GM23338 (cell line): ENCODE data around the gene THOC7. TPM values are rescaled to one million over a fixed set of nuclear protein-coding genes. Genes with fewer than 3 reads are reported as not detected.

Experiments used
- ATAC-seq: fragments of 200-7000 bp; cut with Tn5 transposase; 3 replicates; pipeline ENCODE4 v1.9.1; 2020
- DNase-seq: peaks from one replicate; pipeline ENCODE4 v3.0.0-alpha.2; 2015; ENCODE audit warnings: low spot score
- H2AFZ ChIP-seq: fragments of 200-600 bp; sonication (generic); 2 replicates; pipeline ENCODE4 v1.8.0; 2016; ENCODE audit warnings: antibody characterized with exemption, mild to moderate bottlenecking, moderate library complexity
- H3F3A ChIP-seq: fragments of 200-600 bp; sonication (generic); replicated peaks from 2 replicates; pipeline ENCODE4 v1.8.0; 2017; ENCODE audit warnings: antibody characterized with exemption, mixed run types, low read depth
- H3K27ac ChIP-seq: fragments of 200-600 bp; sonication (generic); 2 replicates; pipeline ENCODE4 v1.6.1; 2016; ENCODE audit warnings: low read depth
- H3K27me3 ChIP-seq: fragments of 200-600 bp; sonication (generic); 2 replicates; pipeline ENCODE4 v1.8.0; 2016; ENCODE audit warnings: mild to moderate bottlenecking, mixed run types, moderate library complexity; ENCODE audit not compliant: insufficient read depth
- H3K36me3 ChIP-seq: fragments of 200-600 bp; sonication (generic); 2 replicates; pipeline ENCODE4 v1.8.0; 2016; ENCODE audit warnings: mild to moderate bottlenecking; ENCODE audit not compliant: insufficient read depth
- H3K4me1 ChIP-seq: fragments of 200-600 bp; sonication (generic); 2 replicates; pipeline ENCODE4 v1.8.0; 2016; ENCODE audit warnings: mild to moderate bottlenecking, moderate library complexity; ENCODE audit not compliant: insufficient read depth
- H3K4me2 ChIP-seq: fragments of 200-600 bp; sonication (generic); 2 replicates; pipeline ENCODE4 v1.7.1; 2017; ENCODE audit warnings: mixed run types
- H3K4me3 ChIP-seq: fragments of 200-600 bp; sonication (generic); 2 replicates; pipeline ENCODE4 v1.6.1; 2016; ENCODE audit warnings: mixed run types
- H3K79me2 ChIP-seq: fragments of 200-600 bp; sonication (generic); replicated peaks from 2 replicates; pipeline ENCODE4 v1.8.0; 2017; ENCODE audit warnings: mild to moderate bottlenecking; ENCODE audit not compliant: insufficient read depth
- H3K9me2 ChIP-seq: fragments of 200-600 bp; sonication (generic); 2 replicates; pipeline ENCODE4 v1.8.0; 2017; ENCODE audit not compliant: insufficient read depth
- H4K20me1 ChIP-seq: fragments of 200-600 bp; sonication (generic); replicated peaks from 2 replicates; pipeline ENCODE4 v1.8.0; 2017; ENCODE audit warnings: mild to moderate bottlenecking; ENCODE audit not compliant: insufficient read depth
- H3K27ac Mint-ChIP-seq: 2 replicates; pipeline ENCODE4 v1.8.0; 2020; ENCODE audit warnings: inconsistent platforms, mild to moderate bottlenecking, moderate library complexity, mixed read lengths
- H3K27me3 Mint-ChIP-seq: 3 replicates; pipeline ENCODE4 v1.8.0; 2022; ENCODE audit warnings: low read depth, mild to moderate bottlenecking, moderate library complexity, mixed read lengths, inconsistent platforms; ENCODE audit not compliant: insufficient read depth, poor library complexity
- H3K36me3 Mint-ChIP-seq: 3 replicates; pipeline ENCODE4 v1.8.0; 2021; ENCODE audit warnings: low read depth, mild to moderate bottlenecking, inconsistent platforms, moderate library complexity, mixed read lengths
- H3K4me1 Mint-ChIP-seq: 3 replicates; pipeline ENCODE4 v1.8.0; 2020; ENCODE audit warnings: mild to moderate bottlenecking, inconsistent platforms, mixed read lengths
- H3K4me3 Mint-ChIP-seq: 3 replicates; pipeline ENCODE4 v1.8.0; 2021; ENCODE audit warnings: moderate library complexity, mild to moderate bottlenecking, inconsistent platforms, mixed read lengths
- H3K9me3 Mint-ChIP-seq: 3 replicates; pipeline ENCODE4 v1.8.0; 2020; ENCODE audit warnings: moderate library complexity, mild to moderate bottlenecking, inconsistent platforms, mixed read lengths
- CREB1 ChIP-seq: fragments of 250-450 bp; sonication (Bioruptor Pico); IDR thresholded peaks from 2 replicates; pipeline ENCODE4 v1.5.0; 2020; ENCODE audit warnings: low read depth, mild to moderate bottlenecking, moderate library complexity
- CTCF ChIP-seq, 2 experiments: fragments of 200-600 bp in 1 of 2; sonication (generic) in 1 of 2; conservative IDR thresholded peaks; 2 replicates each; pipeline versions ENCODE4 v1.5.1 to v1.6.1; 2016 to 2017; ENCODE audit warnings: antibody characterized with exemption in 2 of 2, low read depth in 2 of 2, mild to moderate bottlenecking in 2 of 2, moderate library complexity in 1 of 2
- ETS1 ChIP-seq: IDR thresholded peaks from 2 replicates; pipeline ENCODE4 v1.6.1; 2016; ENCODE audit warnings: antibody characterized with exemption
- EZH2 ChIP-seq: fragments of 200-600 bp; sonication (generic); IDR thresholded peaks from one replicate; pipeline ENCODE4 v1.8.0; 2017; ENCODE audit warnings: antibody characterized with exemption, mild to moderate bottlenecking, low read depth; ENCODE audit not compliant: unreplicated experiment
- EZH2phosphoT487 ChIP-seq: fragments of 200-600 bp; sonication (generic); IDR thresholded peaks from one replicate; pipeline ENCODE4 v1.8.1; 2018; ENCODE audit warnings: antibody characterized with exemption; ENCODE audit not compliant: unreplicated experiment
- JUNB ChIP-seq: IDR thresholded peaks from one replicate; pipeline ENCODE4 v1.6.1; 2016; ENCODE audit warnings: antibody characterized with exemption; ENCODE audit not compliant: unreplicated experiment
- NANOG ChIP-seq: IDR thresholded peaks from 2 replicates; pipeline ENCODE4 v1.6.1; 2016; ENCODE audit warnings: antibody characterized with exemption, borderline replicate concordance
- POLR2AphosphoS5 ChIP-seq: IDR thresholded peaks from 2 replicates; pipeline ENCODE4 v1.6.1; 2016; ENCODE audit warnings: antibody characterized with exemption, low read depth
- REST ChIP-seq: IDR thresholded peaks from one replicate; pipeline ENCODE4 v1.6.1; 2018; ENCODE audit warnings: antibody characterized with exemption; ENCODE audit not compliant: unreplicated experiment
- STAT1 ChIP-seq: IDR thresholded peaks from one replicate; pipeline ENCODE4 v1.6.1; 2016; ENCODE audit warnings: antibody characterized with exemption; ENCODE audit not compliant: unreplicated experiment
- ZNF114 ChIP-seq: fragments of 250-450 bp; sonication (Bioruptor Pico); IDR thresholded peaks from 2 replicates; pipeline ENCODE4 v1.5.0; 2020; ENCODE audit warnings: mild to moderate bottlenecking, moderate library complexity
- ZNF331 ChIP-seq: fragments of 250-450 bp; sonication (Bioruptor Pico); IDR thresholded peaks from 2 replicates; pipeline ENCODE4 v1.5.0; 2020; ENCODE audit warnings: low read depth, mild to moderate bottlenecking, moderate library complexity
- ZNF462 ChIP-seq: fragments of 250-450 bp; sonication (Bioruptor Pico); IDR thresholded peaks from 2 replicates; pipeline ENCODE4 v1.5.0; 2020; ENCODE audit warnings: mild to moderate bottlenecking, moderate library complexity
- polyA plus RNA-seq: library from polyadenylated mRNA; unstranded; fragments of >200 nt; fragmentation: Nextera tagmentation; extraction: Ambion mirVana; gene quantifications from 2 replicates; pipeline ENCODE4 v1.2.1, GENCODE V29; 2016
- total RNA-seq: library from RNA; depleted of rRNA; stranded (reverse); fragments of >200 nt; shearing (Covaris generic); gene quantifications from 2 replicates; pipeline ENCODE4 v1.2.3, GENCODE V29; 2014

The THOC7 gene
- total and polyA plus RNA-seq, 2 experiments from 2014 or later: 53.9 to 166 TPM

- H3K4me2 ChIP-seq: no peak overlapping the region
- H3K27me3 ChIP-seq: no peaks in the 10 kb centered on the region
- H4K20me1 ChIP-seq: peaks cover 10% of the 10 kb centered on the region
- no peaks in the 10 kb centered on the region for H3F3A ChIP-seq
- Mint-ChIP-seq H3K9me3 (no peaks in the 10 kb centered on the region), H3K36me3 (no peaks in the 10 kb centered on the region), H3K4me1 (peaks cover 30% of the 10 kb centered on the region), H3K4me3 (no peak overlapping the region), H3K27ac (no peak overlapping the region), H3K27me3 (no peaks in the 10 kb centered on the region)
- TF ChIP-seq EZH2phosphoT487 (no peak), JUNB (no peak), CTCF (conservative IDR thresholded peaks at IDR 0.05; ENCODE audit: low read depth in 2 of 2) (no peak), CREB1 (CRISPR knock-in tag) (no peak), REST (no peak), NANOG (no peak), STAT1 (no peak), ZNF114 (CRISPR knock-in tag) (no peak), ZNF331 (CRISPR knock-in tag) (no peak), ZNF462 (CRISPR knock-in tag) (no peak), ETS1 (no peak), EZH2 (no peak), POLR2AphosphoS5 (no peak)
- peaks cover 8% of the 10 kb centered on the region for H3K4me1 ChIP-seq
- H3K9me2 ChIP-seq: no peaks in the 10 kb centered on the region
- no peak for ATAC-seq
- DNase-seq: no peak
- H3K27ac ChIP-seq: no peak overlapping the region
- H3K79me2 ChIP-seq: peaks cover 31% of the 10 kb centered on the region
- no peak overlapping the region for H2AFZ ChIP-seq
- no peaks in the 10 kb centered on the region for H3K36me3 ChIP-seq
- H3K4me3 ChIP-seq: no peak overlapping the region
Observed at GRCh38 chr3:63891518-63891917, 27.9 kb upstream of the THOC7 start.
